ENCODE data around the gene GOLGA3.
A peak's percentile ranks its signal among the peaks of the same experiment; 100 is the strongest.

Gene GOLGA3

DNA sequence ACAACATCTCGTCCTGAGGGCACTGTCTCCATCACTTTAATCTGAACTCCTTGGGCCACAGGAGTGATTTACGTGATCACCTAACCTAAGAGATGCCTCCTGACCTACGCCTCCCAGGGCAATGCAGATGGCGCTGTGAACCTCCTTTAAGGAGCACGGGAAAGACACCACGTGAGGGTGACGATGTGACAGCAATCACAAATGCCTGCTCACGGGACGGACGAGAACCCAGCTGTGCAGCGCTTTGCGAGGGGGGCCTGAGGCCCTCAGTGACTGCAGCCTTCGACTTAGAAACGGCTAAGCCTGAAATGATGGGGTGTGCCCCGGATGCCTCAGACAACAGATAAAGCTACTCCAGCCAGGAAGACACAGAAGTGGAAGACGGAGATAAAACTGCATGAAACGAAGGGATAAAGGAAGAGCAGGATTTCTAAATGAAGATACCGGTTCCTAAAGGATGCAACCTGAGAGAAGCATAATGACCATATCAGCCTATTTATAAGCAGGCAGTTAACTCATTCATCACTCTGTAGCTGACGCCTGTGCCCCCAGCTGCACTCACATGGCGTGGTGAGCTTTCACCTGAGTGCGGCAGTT, 13.9 kb upstream of the GOLGA3 start:
- Histone ChIP-seq H2BK120ac (ENCODE audit: low read depth, low read length) (no peak overlapping the region), H3K14ac (ENCODE audit: low read length) (no peak overlapping the region), H3K4me3 (ENCODE audit: low read length in 2 of 2) (peak overlapping the region in 1 of 2 donors; percentile 16), H3K27ac (replicated peaks; ENCODE audit: low read length) (no peak overlapping the region), H3K4me2 (ENCODE audit: insufficient read depth, low read length, poor library complexity, severe bottlenecking) (no peak overlapping the region), H3K4me1 (ENCODE audit: control insufficient read depth in 2 of 2, insufficient read depth in 1 of 2, low read depth in 1 of 2, low read length in 2 of 2) (no peaks in the 10 kb centered on the region), H4K8ac (ENCODE audit: low read depth, low read length) (no peak overlapping the region), H3K36me3 (replicated peaks in 1 of 2; ENCODE audit: control insufficient read depth in 2 of 2, insufficient read depth in 2 of 2, low read length in 2 of 2) (peaks cover 22 to 58% of the 10 kb centered on the region in 2 donors), H2BK5ac (ENCODE audit: low read length) (no peak overlapping the region), H2AK5ac (ENCODE audit: low read depth, low read length) (no peak overlapping the region), H3K27me3 (ENCODE audit: control insufficient read depth in 3 of 3, insufficient read depth in 3 of 3, low read depth in 1 of 3, low read length in 3 of 3) (peaks cover 0 to 1% (median 0%) of the 10 kb centered on the region in 3 experiments), H2BK15ac (ENCODE audit: low read length) (no peak overlapping the region), H3K9me3 (replicated peaks in 1 of 2; ENCODE audit: control insufficient read depth in 2 of 2, insufficient read depth in 1 of 2, low read depth in 1 of 2, low read length in 2 of 2) (no peaks in the 10 kb centered on the region), H3K18ac (ENCODE audit: low read length) (no peak overlapping the region), H3K79me1 (ENCODE audit: low read depth, low read length) (peaks cover 2% of the 10 kb centered on the region), H3K4ac (ENCODE audit: low read length) (no peak overlapping the region), H2BK12ac (ENCODE audit: low read length) (no peak overlapping the region), H3K9ac (ENCODE audit: low read depth, low read length, poor library complexity) (no peak overlapping the region), H4K91ac (ENCODE audit: low read depth, low read length, poor library complexity) (no peak overlapping the region), H3K23ac (ENCODE audit: low read depth, low read length, poor library complexity) (no peak overlapping the region), H2AFZ (ENCODE audit: low read length) (no peak overlapping the region)
- no CpG with 5 or more reads among the region's 21 CpGs for WGBS, 2 donors (ENCODE audit: extremely low coverage in 2 of 2, insufficient read length in 2 of 2, insufficient replicate concordance in 1 of 2)
- no peak for DNase-seq (ENCODE audit: low spot score)

- no peak overlapping the region for H2BK12ac ChIP-seq (ENCODE audit: low read length)
- no peak overlapping the region for H3K4ac ChIP-seq (ENCODE audit: low read length)
- DNase-seq (ENCODE audit: low spot score): no peak
- peaks cover 0 to 1% (median 0%) of the 10 kb centered on the region in 3 experiments for H3K27me3 ChIP-seq (ENCODE audit: control insufficient read depth in 3 of 3, insufficient read depth in 3 of 3, low read depth in 1 of 3, low read length in 3 of 3)
- no peak overlapping the region for H3K14ac ChIP-seq (ENCODE audit: low read length)
- no peak overlapping the region for H3K4me3 ChIP-seq (ENCODE audit: low read length in 2 of 2)
- H3K4me1 ChIP-seq (ENCODE audit: control insufficient read depth in 2 of 2, insufficient read depth in 1 of 2, low read depth in 1 of 2, low read length in 2 of 2): no peaks in the 10 kb centered on the region
- peaks cover 4% of the 10 kb centered on the region for H3K79me1 ChIP-seq (ENCODE audit: low read depth, low read length)
- H3K9ac ChIP-seq (ENCODE audit: low read depth, low read length, poor library complexity): no peak overlapping the region
- H2BK120ac ChIP-seq (ENCODE audit: low read depth, low read length): no peak overlapping the region
- no peak overlapping the region for H3K27ac ChIP-seq (replicated peaks; ENCODE audit: low read length)
- H3K4me2 ChIP-seq (ENCODE audit: insufficient read depth, low read length, poor library complexity, severe bottlenecking): no peak overlapping the region
- no peak overlapping the region for H4K91ac ChIP-seq (ENCODE audit: low read depth, low read length, poor library complexity)
- no peak overlapping the region for H2BK15ac ChIP-seq (ENCODE audit: low read length)
- H2BK5ac ChIP-seq (ENCODE audit: low read length): no peak overlapping the region
- H3K9me3 ChIP-seq (replicated peaks in 1 of 2; ENCODE audit: control insufficient read depth in 2 of 2, insufficient read depth in 1 of 2, low read depth in 1 of 2, low read length in 2 of 2): no peaks in the 10 kb centered on the region
- peaks cover 21 to 48% of the 10 kb centered on the region in 2 donors for H3K36me3 ChIP-seq (replicated peaks in 1 of 2; ENCODE audit: control insufficient read depth in 2 of 2, insufficient read depth in 2 of 2, low read length in 2 of 2)
- no peak overlapping the region for H2AFZ ChIP-seq (ENCODE audit: low read length)
- no CpG with 5 or more reads among the region's 15 CpGs for WGBS, 2 donors (ENCODE audit: extremely low coverage in 2 of 2, insufficient read length in 2 of 2, insufficient replicate concordance in 1 of 2)
- no peak overlapping the region for H3K18ac ChIP-seq (ENCODE audit: low read length)
- H3K23ac ChIP-seq (ENCODE audit: low read depth, low read length, poor library complexity): no peak overlapping the region
- H2AK5ac ChIP-seq (ENCODE audit: low read depth, low read length): no peak overlapping the region
- no peak overlapping the region for H4K8ac ChIP-seq (ENCODE audit: low read depth, low read length)
Measured at GRCh38 chr12:132841151-132841550, 12.5 kb upstream of the GOLGA3 start.

- DNase-seq (ENCODE audit: low spot score): no peak
- WGBS, 2 donors (ENCODE audit: extremely low coverage in 2 of 2, insufficient read length in 2 of 2, insufficient replicate concordance in 1 of 2): no CpG with 5 or more reads among the region's 20 CpGs
- no peak overlapping the region for H2AFZ ChIP-seq (ENCODE audit: low read length)
Measured at GRCh38 chr12:132840536-132840935, 11.9 kb upstream of the GOLGA3 start.

DNA sequence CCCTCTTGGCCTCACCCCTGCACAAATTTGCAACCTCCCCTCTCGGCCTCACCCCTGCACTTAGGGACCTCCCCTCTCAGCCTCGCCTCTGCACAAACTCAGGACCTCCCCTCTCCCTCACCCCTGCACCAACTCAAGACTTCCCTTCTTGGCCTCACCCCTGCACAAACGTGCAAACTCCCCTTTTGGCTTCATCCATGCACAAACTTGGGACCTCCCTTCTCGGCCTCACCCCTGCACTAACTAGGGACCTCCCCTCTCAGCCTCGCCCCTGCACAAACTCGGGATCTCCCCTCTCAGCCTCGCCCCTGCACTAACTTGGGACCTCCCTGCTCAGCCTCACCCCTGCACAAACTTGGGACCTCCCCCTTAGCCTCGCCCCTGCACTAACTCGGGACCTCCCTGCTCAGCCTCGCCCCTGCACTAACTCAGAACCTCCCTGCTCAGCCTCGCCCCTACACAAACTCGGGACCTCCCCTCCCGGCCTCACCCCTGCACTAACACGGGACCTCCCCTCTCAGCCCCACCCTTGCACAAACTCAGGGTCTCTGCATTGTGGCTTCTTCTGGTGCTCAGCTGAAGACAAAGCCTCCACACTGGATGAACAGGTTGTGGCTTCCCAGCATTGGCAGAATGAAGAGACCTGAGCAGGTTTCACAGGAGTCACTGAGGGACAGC, 11.0 kb upstream of the GOLGA3 start:
- Histone ChIP-seq H3K27ac (replicated peaks; ENCODE audit: low read length) (no peak overlapping the region), H3K18ac (ENCODE audit: low read length) (no peak overlapping the region), H2AFZ (ENCODE audit: low read length) (no peak overlapping the region), H4K8ac (ENCODE audit: low read depth, low read length) (no peak overlapping the region), H2BK5ac (ENCODE audit: low read length) (peak overlapping the region; percentile 66), H2BK15ac (ENCODE audit: low read length) (no peak overlapping the region), H3K4me2 (ENCODE audit: insufficient read depth, low read length, poor library complexity, severe bottlenecking) (no peak overlapping the region), H3K79me1 (ENCODE audit: low read depth, low read length) (peaks cover 5% of the 10 kb centered on the region), H3K27me3 (ENCODE audit: control insufficient read depth in 3 of 3, insufficient read depth in 3 of 3, low read depth in 1 of 3, low read length in 3 of 3) (peaks cover 0 to 1% (median 0%) of the 10 kb centered on the region in 3 experiments), H2BK120ac (ENCODE audit: low read depth, low read length) (no peak overlapping the region), H3K9ac (ENCODE audit: low read depth, low read length, poor library complexity) (no peak overlapping the region), H3K23ac (ENCODE audit: low read depth, low read length, poor library complexity) (no peak overlapping the region), H2AK5ac (ENCODE audit: low read depth, low read length) (no peak overlapping the region), H3K14ac (ENCODE audit: low read length) (peak overlapping the region; percentile 3), H3K4ac (ENCODE audit: low read length) (no peak overlapping the region), H4K91ac (ENCODE audit: low read depth, low read length, poor library complexity) (no peak overlapping the region), H3K4me1 (ENCODE audit: control insufficient read depth in 2 of 2, insufficient read depth in 1 of 2, low read depth in 1 of 2, low read length in 2 of 2) (no peaks in the 10 kb centered on the region), H3K9me3 (replicated peaks in 1 of 2; ENCODE audit: control insufficient read depth in 2 of 2, insufficient read depth in 1 of 2, low read depth in 1 of 2, low read length in 2 of 2) (no peaks in the 10 kb centered on the region), H2BK12ac (ENCODE audit: low read length) (peak overlapping the region; percentile 58), H3K4me3 (ENCODE audit: low read length in 2 of 2) (no peak overlapping the region), H3K36me3 (replicated peaks in 1 of 2; ENCODE audit: control insufficient read depth in 2 of 2, insufficient read depth in 2 of 2, low read length in 2 of 2) (peaks cover 19 to 40% of the 10 kb centered on the region in 2 donors)
- no CpG with 5 or more reads among the region's 14 CpGs for WGBS, 2 donors (ENCODE audit: extremely low coverage in 2 of 2, insufficient read length in 2 of 2, insufficient replicate concordance in 1 of 2)
- DNase-seq (ENCODE audit: low spot score): no peak

More at GRCh38 chr12:132840536-132840935, 11.9 kb upstream of the GOLGA3 start:
- H2BK15ac ChIP-seq (ENCODE audit: low read length): no peak overlapping the region
- no peak overlapping the region for H4K91ac ChIP-seq (ENCODE audit: low read depth, low read length, poor library complexity)
- H3K4me3 ChIP-seq (ENCODE audit: low read length in 2 of 2): no peak overlapping the region
- no peak overlapping the region for H3K14ac ChIP-seq (ENCODE audit: low read length)
- H3K79me1 ChIP-seq (ENCODE audit: low read depth, low read length): peaks cover 4% of the 10 kb centered on the region
- H2BK12ac ChIP-seq (ENCODE audit: low read length): no peak overlapping the region
- no peak overlapping the region for H2BK5ac ChIP-seq (ENCODE audit: low read length)
- peaks cover 19 to 42% of the 10 kb centered on the region in 2 donors for H3K36me3 ChIP-seq (replicated peaks in 1 of 2; ENCODE audit: control insufficient read depth in 2 of 2, insufficient read depth in 2 of 2, low read length in 2 of 2)
- no peak overlapping the region for H3K9ac ChIP-seq (ENCODE audit: low read depth, low read length, poor library complexity)
- H3K9me3 ChIP-seq (replicated peaks in 1 of 2; ENCODE audit: control insufficient read depth in 2 of 2, insufficient read depth in 1 of 2, low read depth in 1 of 2, low read length in 2 of 2): no peaks in the 10 kb centered on the region
- peaks cover 0 to 1% (median 0%) of the 10 kb centered on the region in 3 experiments for H3K27me3 ChIP-seq (ENCODE audit: control insufficient read depth in 3 of 3, insufficient read depth in 3 of 3, low read depth in 1 of 3, low read length in 3 of 3)
- H2BK120ac ChIP-seq (ENCODE audit: low read depth, low read length): no peak overlapping the region
- no peak overlapping the region for H3K4ac ChIP-seq (ENCODE audit: low read length)
- no peaks in the 10 kb centered on the region for H3K4me1 ChIP-seq (ENCODE audit: control insufficient read depth in 2 of 2, insufficient read depth in 1 of 2, low read depth in 1 of 2, low read length in 2 of 2)
- no peak overlapping the region for H3K18ac ChIP-seq (ENCODE audit: low read length)
- H2AK5ac ChIP-seq (ENCODE audit: low read depth, low read length): no peak overlapping the region
- no peak overlapping the region for H4K8ac ChIP-seq (ENCODE audit: low read depth, low read length)
- H3K23ac ChIP-seq (ENCODE audit: low read depth, low read length, poor library complexity): peak overlapping the region; percentile 43
- H3K4me2 ChIP-seq (ENCODE audit: insufficient read depth, low read length, poor library complexity, severe bottlenecking): no peak overlapping the region
- H3K27ac ChIP-seq (replicated peaks; ENCODE audit: low read length): no peak overlapping the region

Measured in neuronal stem cell (in vitro differentiated cells).